Right lobe of liver (tissue), 6 donors: ENCODE measurements around the gene KIF26A. TPM values are rescaled to one million over a fixed set of nuclear protein-coding genes. Genes with fewer than 3 reads are reported as not detected.

Experiments used
- ATAC-seq, 4 donors: fragments of 200-7000 bp; cut with Tn5 transposase; one replicate each; pipeline ENCODE4 v1.9.1; 2020; ENCODE audit warnings: mild to moderate bottlenecking in 4 of 4, moderate library complexity in 4 of 4
- DNase-seq, 3 donors: peaks; one replicate each; pipeline ENCODE4 v3.0.0-alpha.2; 2020
- H3K27ac ChIP-seq, 3 donors: fragments of 200-600 bp; one replicate each; pipeline ENCODE4 v1.8.0; 2022
- H3K27me3 ChIP-seq, 2 donors: fragments of 200-600 bp; one replicate each; pipeline ENCODE4 v1.8.0; 2022
- H3K36me3 ChIP-seq, 4 donors: fragments of 200-600 bp; sonication (generic) in 1 of 4; one replicate each; pipeline versions ENCODE4 v1.5.1 to v1.8.0; 2017 to 2022; ENCODE audit warnings: control low read depth in 1 of 4
- H3K4me1 ChIP-seq, 4 donors: fragments of 200-600 bp; sonication (generic) in 1 of 4; one replicate each; pipeline versions ENCODE4 v1.5.1 to v1.8.0; 2017 to 2022; ENCODE audit warnings: control low read depth in 1 of 4
- H3K4me3 ChIP-seq, 3 donors: fragments of 200-600 bp; one replicate each; pipeline ENCODE4 v1.8.0; 2022
- H3K9me3 ChIP-seq, 4 donors: fragments of 200-600 bp; sonication (generic) in 1 of 4; one replicate each; pipeline versions ENCODE4 v1.5.1 to v1.8.0; 2017 to 2022; ENCODE audit warnings: control low read depth in 1 of 4
- POLR2A ChIP-seq: fragments of 450-650 bp; IDR thresholded peaks from one replicate; pipeline ENCODE4 v1.6.1; 2017; ENCODE audit warnings: antibody characterized with exemption, mild to moderate bottlenecking
- WGBS: methylation state at CpG from one replicate; pipeline ENCODE4 v1.1.6; 2018; ENCODE audit warnings: low coverage, low lambda C conversion rate; ENCODE audit not compliant: insufficient coverage; ENCODE audit errors: missing lambda C conversion rate; 5-methylcytosine and 5-hydroxymethylcytosine counted together
- intact Hi-C, 2 donors: fragments of 100-400 bp; cut with DNase I; formaldehyde crosslinking; loops; one replicate each; pipeline versions ENCODE4 v1.11.2 to v1.14.1; 2022
- total RNA-seq, 6 experiments: library from RNA; depleted of rRNA in 2 of 6; stranded (reverse); fragments of >200 nt in 2 of 6; fragmentation: NEBNext Ultra II Directional in 3 of 6; extraction: Animal tissue kit (Norgen Biotek cat#: 25700) in 3 of 6; gene quantifications; one replicate each; pipeline versions ENCODE4 v1.1.0 to v1.2.4, GENCODE V29; 2016 to 2023
- TF ChIP-seq, protein P1 (sequence below), 4 donors: fragments of 200-600 bp in 3 of 4; fragments of 450-650 bp in 1 of 4; IDR thresholded peaks; one replicate each; pipeline versions ENCODE4 v1.5.1 to v1.8.0; 2016 to 2022; ENCODE audit warnings: antibody characterized with exemption in 4 of 4, mild to moderate bottlenecking in 2 of 4
- donor health status: DM: no; HTN: yes; CAD: no.
- donor health status: DM: no; HTN: no; CAD: no.
- donor health status: DM: no; HTN: no; CAD: no.
- donor health status: DM: no; HTN: yes; CAD: no.
- donor health status: DM: no; HTN: yes; CAD: no.

The KIF26A gene
- total RNA-seq, 6 experiments from 2014 or later: 0.79 to 1.5 (median 1.1) TPM

- no peak overlapping the region for H3K27ac ChIP-seq
- no peaks in the 10 kb centered on the region for H3K9me3 ChIP-seq
- TF ChIP-seq, protein P1, sequence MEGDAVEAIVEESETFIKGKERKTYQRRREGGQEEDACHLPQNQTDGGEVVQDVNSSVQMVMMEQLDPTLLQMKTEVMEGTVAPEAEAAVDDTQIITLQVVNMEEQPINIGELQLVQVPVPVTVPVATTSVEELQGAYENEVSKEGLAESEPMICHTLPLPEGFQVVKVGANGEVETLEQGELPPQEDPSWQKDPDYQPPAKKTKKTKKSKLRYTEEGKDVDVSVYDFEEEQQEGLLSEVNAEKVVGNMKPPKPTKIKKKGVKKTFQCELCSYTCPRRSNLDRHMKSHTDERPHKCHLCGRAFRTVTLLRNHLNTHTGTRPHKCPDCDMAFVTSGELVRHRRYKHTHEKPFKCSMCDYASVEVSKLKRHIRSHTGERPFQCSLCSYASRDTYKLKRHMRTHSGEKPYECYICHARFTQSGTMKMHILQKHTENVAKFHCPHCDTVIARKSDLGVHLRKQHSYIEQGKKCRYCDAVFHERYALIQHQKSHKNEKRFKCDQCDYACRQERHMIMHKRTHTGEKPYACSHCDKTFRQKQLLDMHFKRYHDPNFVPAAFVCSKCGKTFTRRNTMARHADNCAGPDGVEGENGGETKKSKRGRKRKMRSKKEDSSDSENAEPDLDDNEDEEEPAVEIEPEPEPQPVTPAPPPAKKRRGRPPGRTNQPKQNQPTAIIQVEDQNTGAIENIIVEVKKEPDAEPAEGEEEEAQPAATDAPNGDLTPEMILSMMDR (IDR thresholded peaks at IDR 0.05): no peak
- TF ChIP-seq POLR2A: no peak
- H3K4me1 ChIP-seq: peaks cover 0 to 9% (median 0%) of the 10 kb centered on the region in 4 donors
- DNase-seq (peak in 1 of 3 donors; percentile 29), ATAC-seq (no peak)
- intact Hi-C loops: loop anchor here in 1 of 2 donors (5.0 kb wide), 1 partner anchor 425 kb away; no protein-coding TSS in a partner anchor
- H3K27me3 ChIP-seq: peaks cover 0 to 13% of the 10 kb centered on the region in 2 donors
- no peak overlapping the region for H3K4me3 ChIP-seq
- no peaks in the 10 kb centered on the region for H3K36me3 ChIP-seq
- WGBS: 58% methylated on average over 5 of the region's 11 CpGs
These were observed 4.0 kb downstream of the KIF26A start for GRCh38 chr14:104142136-104142945.

GRCh38 chr14:104142946-104143470, 4.6 kb downstream of the KIF26A start:
- Histone ChIP-seq H3K9me3 (no peaks in the 10 kb centered on the region), H3K27ac (no peak overlapping the region), H3K36me3 (no peaks in the 10 kb centered on the region), H3K27me3 (peaks cover 0 to 9% of the 10 kb centered on the region in 2 donors), H3K4me3 (no peak overlapping the region), H3K4me1 (peaks cover 0 to 2% (median 0%) of the 10 kb centered on the region in 4 donors)
- intact Hi-C loops: loop anchor here in 1 of 2 donors (5.0 kb wide), 1 partner anchor 424 kb away; no protein-coding TSS in a partner anchor
- ATAC-seq (no peak), DNase-seq (peak in 2 of 3 donors; percentile 16 to 41)
- no peak for TF ChIP-seq POLR2A
- TF ChIP-seq, protein P1 (IDR thresholded peaks at IDR 0.05): no peak
- 44% methylated on average over 5 of the region's 16 CpGs for WGBS

GRCh38 chr14:104143521-104144452, 5.4 kb downstream of the KIF26A start:
- Histone ChIP-seq H3K9me3 (no peaks in the 10 kb centered on the region), H3K4me1 (no peaks in the 10 kb centered on the region), H3K36me3 (no peaks in the 10 kb centered on the region), H3K27ac (no peak overlapping the region), H3K27me3 (peaks cover 0 to 2% of the 10 kb centered on the region in 2 donors), H3K4me3 (no peak overlapping the region)
- 67% methylated on average over 6 of the region's 26 CpGs for WGBS
- TF ChIP-seq, protein P1 (IDR thresholded peaks at IDR 0.05): no peak
- no peak for TF ChIP-seq POLR2A
- intact Hi-C loops: loop anchor here in 1 of 2 donors (5.0 kb wide), 1 partner anchor 424 kb away; no protein-coding TSS in a partner anchor
- DNase-seq (peak in 1 of 3 donors; percentile 50), ATAC-seq (no peak)

- no peak for TF ChIP-seq POLR2A
- TF ChIP-seq, protein P1 (IDR thresholded peaks at IDR 0.05): no peak
- no peak overlapping the region for H3K4me3 ChIP-seq
- intact Hi-C loops: loop anchor here in 1 of 2 donors (5.0 kb wide), 1 partner anchor 423 kb away; no protein-coding TSS in a partner anchor
- ATAC-seq: no peak
- no peaks in the 10 kb centered on the region for H3K27me3 ChIP-seq
- no peak for DNase-seq
- H3K9me3 ChIP-seq: no peaks in the 10 kb centered on the region
- no peak overlapping the region for H3K27ac ChIP-seq
- H3K4me1 ChIP-seq: no peaks in the 10 kb centered on the region
- H3K36me3 ChIP-seq: no peaks in the 10 kb centered on the region
- WGBS: 60% methylated on average over 4 of the region's 4 CpGs
These were observed 6.0 kb downstream of the KIF26A start for GRCh38 chr14:104144453-104144790.
